Measurements from ENCODE around the gene HCAR3.

HCAR3 gene

GRCh38 chr12:122669397-122670070, 47.1 kb downstream of the HCAR3 start:
- DNase-seq (ENCODE audit: low read depth in 2 of 2): no peak

GRCh38 chr12:122668268-122668667, 48.3 kb downstream of the HCAR3 start:
- DNase-seq (ENCODE audit: low read depth in 2 of 2): no peak

DNA sequence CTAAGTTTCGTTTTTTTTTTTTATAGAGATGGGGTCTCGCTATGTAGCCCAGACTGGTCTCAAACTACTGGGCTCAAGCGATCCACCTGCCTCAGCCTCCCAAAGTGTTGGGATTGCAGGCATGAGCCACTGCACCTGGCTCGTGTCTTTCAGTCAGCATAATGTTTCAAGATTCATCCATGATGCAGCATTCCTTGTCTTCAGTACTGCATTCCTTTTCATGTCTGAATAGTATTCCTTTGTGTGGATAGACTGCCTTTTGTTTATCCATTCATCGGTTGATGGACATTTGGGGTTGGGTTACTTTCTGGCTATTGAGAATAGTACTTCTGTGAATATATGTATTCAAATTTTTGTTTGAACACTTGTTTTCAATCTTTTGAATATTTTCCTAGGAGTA, 50.9 kb downstream of the HCAR3 start:
- DNase-seq (ENCODE audit: low read depth in 2 of 2): no peak

DNA sequence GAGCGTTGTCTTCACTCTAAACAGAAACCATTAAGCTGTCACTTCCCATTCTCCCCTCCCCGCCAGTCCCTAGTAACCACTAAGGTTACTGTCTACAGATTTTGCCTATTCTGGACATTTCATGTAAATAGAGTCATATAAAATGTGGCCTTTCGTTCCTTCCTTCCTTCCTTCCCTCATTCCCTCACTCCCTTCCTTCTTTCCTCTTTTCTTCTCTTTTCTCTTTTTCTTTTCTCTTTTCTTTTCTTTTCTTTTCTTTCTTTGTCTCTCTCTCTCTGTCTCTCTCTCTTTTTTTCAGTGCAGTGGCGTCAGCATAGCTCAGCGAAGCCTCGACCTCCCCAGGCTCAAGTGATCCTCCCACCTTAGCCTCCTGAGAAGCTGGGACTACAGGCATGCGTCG, 51.3 kb downstream of the HCAR3 start:
- no peak for DNase-seq (ENCODE audit: low read depth in 2 of 2)
